Fibroblast of lung (primary cell): Measurements from ENCODE around the gene SPATA9. TPM values are rescaled to one million over a fixed set of nuclear protein-coding genes. Genes with fewer than 3 reads are reported as not detected.

Experiments
- DNase-seq, 2 donors: peaks; one replicate each; pipeline versions ENCODE4 v3.0.0 to v3.0.0-alpha.2; 2010; ENCODE audit warnings: low read depth in 2 of 2
- H2AFZ ChIP-seq: 2 replicates; pipeline ENCODE4 v1.5.1; 2012; ENCODE audit warnings: low read length, control low read depth, inconsistent platforms
- H3K27ac ChIP-seq: 2 replicates; pipeline ENCODE4 v1.5.1; 2011; ENCODE audit warnings: low read length, control low read depth; ENCODE audit not compliant: insufficient read depth
- H3K27me3 ChIP-seq: 2 replicates; pipeline ENCODE4 v1.5.1; 2011; ENCODE audit warnings: mild to moderate bottlenecking, low read length; ENCODE audit not compliant: control insufficient read depth, insufficient read depth
- H3K36me3 ChIP-seq: 2 replicates; pipeline ENCODE4 v1.5.1; 2011; ENCODE audit warnings: low read length; ENCODE audit not compliant: control insufficient read depth, insufficient read depth
- H3K4me1 ChIP-seq: 2 replicates; pipeline ENCODE4 v1.5.1; 2011; ENCODE audit warnings: low read length; ENCODE audit not compliant: control insufficient read depth, insufficient read depth; ENCODE audit errors: extremely low read depth
- H3K4me2 ChIP-seq: 2 replicates; pipeline ENCODE4 v1.5.1; 2011; ENCODE audit warnings: low read length, control low read depth; ENCODE audit not compliant: insufficient read depth; ENCODE audit errors: extremely low read depth
- H3K4me3 ChIP-seq, 4 experiments: fragments of 200-600 bp in 1 of 4; sonication (generic) in 1 of 4; replicated peaks in 1 of 4; 2 replicates each; pipeline ENCODE4 v1.5.1; 2011 to 2016; ENCODE audit warnings: low read length in 4 of 4, low read depth in 3 of 4, mild to moderate bottlenecking in 3 of 4, control low read depth in 2 of 4, inconsistent platforms in 1 of 4, mixed read lengths in 1 of 4; ENCODE audit not compliant: insufficient read depth in 1 of 4; ENCODE audit errors: control extremely low read depth in 1 of 4
- H3K79me2 ChIP-seq: 2 replicates; pipeline ENCODE4 v1.5.1; 2012; ENCODE audit warnings: mild to moderate bottlenecking, low read length, inconsistent platforms; ENCODE audit not compliant: control insufficient read depth, insufficient read depth
- H3K9ac ChIP-seq: 2 replicates; pipeline ENCODE4 v1.5.1; 2011; ENCODE audit warnings: mild to moderate bottlenecking, low read length, control low read depth; ENCODE audit not compliant: insufficient read depth
- H3K9me3 ChIP-seq: 2 replicates; pipeline ENCODE4 v1.5.1; 2012; ENCODE audit warnings: low read depth, low read length; ENCODE audit not compliant: control insufficient read depth, insufficient read depth
- H4K20me1 ChIP-seq: 2 replicates; pipeline ENCODE4 v1.5.1; 2011; ENCODE audit warnings: low read length; ENCODE audit not compliant: control insufficient read depth, insufficient read depth; ENCODE audit errors: extremely low read depth
- EZH2 ChIP-seq: IDR thresholded peaks from 2 replicates; pipeline ENCODE4 v1.5.1; 2012; ENCODE audit warnings: low read length, control low read depth, mild to moderate bottlenecking; ENCODE audit errors: missing control alignments
- polyA minus RNA-seq: library from RNA; depleted of rRNA, polyadenylated mRNA; stranded (reverse); fragments of >200 nt; gene quantifications from 2 replicates; pipeline ENCODE4 v1.2.3, GENCODE V29; 2011; ENCODE audit warnings: low replicate concordance
- polyA plus RNA-seq, 2 donors: library from polyadenylated mRNA; depleted of rRNA in 1 of 2; stranded (reverse) in 1 of 2; unstranded in 1 of 2; fragments of >200 nt; gene quantifications; 2 replicates each; pipeline ENCODE4 v1.2.1, GENCODE V29; 2011 to 2012; ENCODE audit warnings: missing spikeins in 1 of 2
- total RNA-seq: library from RNA; depleted of rRNA; stranded (reverse); fragments of >200 nt; gene quantifications from 2 replicates; pipeline ENCODE4 v1.2.1, GENCODE V29; 2014
- TF ChIP-seq, protein P1 (sequence below), 2 donors: IDR thresholded peaks in 1 of 2; conservative IDR thresholded peaks in 1 of 2; 1 replicate in 1 of 2; 2 replicates in 1 of 2; pipeline ENCODE4 v1.5.1; 2011 to 2012; ENCODE audit warnings: low read length in 2 of 2, control low read depth in 1 of 2, inconsistent platforms in 1 of 2, low read depth in 1 of 2, mild to moderate bottlenecking in 1 of 2

Gene SPATA9, protein sequence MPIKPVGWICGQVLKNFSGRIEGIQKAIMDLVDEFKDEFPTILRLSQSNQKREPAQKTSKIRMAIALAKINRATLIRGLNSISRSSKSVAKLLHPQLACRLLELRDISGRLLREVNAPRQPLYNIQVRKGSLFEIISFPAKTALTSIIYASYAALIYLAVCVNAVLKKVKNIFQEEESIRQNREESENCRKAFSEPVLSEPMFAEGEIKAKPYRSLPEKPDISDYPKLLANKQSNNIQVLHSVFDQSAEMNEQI
- total RNA-seq (0.51 and 0.66 TPM in 2 replicates), polyA plus RNA-seq (0.75 and 1.7 TPM in 2 replicates), polyA minus RNA-seq (not detected in 2 replicates)
- polyA plus RNA-seq (2012): 1.1 and 2.6 TPM in 2 replicates

DNA sequence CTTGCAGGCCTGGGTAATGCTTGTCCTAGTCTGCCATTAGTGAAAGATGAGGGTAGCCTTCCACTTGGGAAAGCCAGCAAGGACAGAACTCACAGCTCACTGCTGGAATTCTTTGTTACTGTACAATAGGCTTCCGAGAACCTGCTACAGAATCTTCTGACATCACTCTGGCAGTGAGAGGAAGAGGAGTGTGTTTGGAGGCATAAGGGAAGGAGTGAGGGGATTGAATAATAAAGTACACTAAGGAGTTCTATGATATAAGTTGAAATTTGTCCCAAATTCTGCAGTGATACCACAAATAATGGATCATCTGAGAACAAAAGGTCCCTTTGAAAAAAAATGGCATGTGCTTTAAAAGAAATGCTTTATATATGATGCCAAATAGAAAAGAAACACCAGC, at the start of gene SPATA9:
Gene SPATA9, minus strand, starts transcription at position 101 of the 400 bp plus-strand sequence. CDS start 137 bp downstream, outside the sequence.
- DNase-seq: no peak
- Histone ChIP-seq H3K79me2 (no peaks in the 10 kb centered on the region), H3K9me3 (no peaks in the 10 kb centered on the region), H2AFZ (no peak within 1 kb of the TSS), H4K20me1 (no peaks in the 10 kb centered on the region), H3K4me1 (no peaks in the 10 kb centered on the region), H3K9ac (no peak within 1 kb of the TSS), H3K36me3 (no peaks in the 10 kb centered on the region), H3K4me2 (no peak within 1 kb of the TSS), H3K27me3 (no peaks in the 10 kb centered on the region), H3K27ac (no peak within 1 kb of the TSS), H3K4me3 (no peak within 1 kb of the TSS)
- no peak for TF ChIP-seq EZH2
- TF ChIP-seq, protein P1, sequence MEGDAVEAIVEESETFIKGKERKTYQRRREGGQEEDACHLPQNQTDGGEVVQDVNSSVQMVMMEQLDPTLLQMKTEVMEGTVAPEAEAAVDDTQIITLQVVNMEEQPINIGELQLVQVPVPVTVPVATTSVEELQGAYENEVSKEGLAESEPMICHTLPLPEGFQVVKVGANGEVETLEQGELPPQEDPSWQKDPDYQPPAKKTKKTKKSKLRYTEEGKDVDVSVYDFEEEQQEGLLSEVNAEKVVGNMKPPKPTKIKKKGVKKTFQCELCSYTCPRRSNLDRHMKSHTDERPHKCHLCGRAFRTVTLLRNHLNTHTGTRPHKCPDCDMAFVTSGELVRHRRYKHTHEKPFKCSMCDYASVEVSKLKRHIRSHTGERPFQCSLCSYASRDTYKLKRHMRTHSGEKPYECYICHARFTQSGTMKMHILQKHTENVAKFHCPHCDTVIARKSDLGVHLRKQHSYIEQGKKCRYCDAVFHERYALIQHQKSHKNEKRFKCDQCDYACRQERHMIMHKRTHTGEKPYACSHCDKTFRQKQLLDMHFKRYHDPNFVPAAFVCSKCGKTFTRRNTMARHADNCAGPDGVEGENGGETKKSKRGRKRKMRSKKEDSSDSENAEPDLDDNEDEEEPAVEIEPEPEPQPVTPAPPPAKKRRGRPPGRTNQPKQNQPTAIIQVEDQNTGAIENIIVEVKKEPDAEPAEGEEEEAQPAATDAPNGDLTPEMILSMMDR (conservative IDR thresholded peaks at IDR 0.05 in 1 of 2, IDR thresholded peaks at IDR 0.05 in 1 of 2; ENCODE audit: low read depth in 1 of 2, low read length in 2 of 2): no peak

DNA sequence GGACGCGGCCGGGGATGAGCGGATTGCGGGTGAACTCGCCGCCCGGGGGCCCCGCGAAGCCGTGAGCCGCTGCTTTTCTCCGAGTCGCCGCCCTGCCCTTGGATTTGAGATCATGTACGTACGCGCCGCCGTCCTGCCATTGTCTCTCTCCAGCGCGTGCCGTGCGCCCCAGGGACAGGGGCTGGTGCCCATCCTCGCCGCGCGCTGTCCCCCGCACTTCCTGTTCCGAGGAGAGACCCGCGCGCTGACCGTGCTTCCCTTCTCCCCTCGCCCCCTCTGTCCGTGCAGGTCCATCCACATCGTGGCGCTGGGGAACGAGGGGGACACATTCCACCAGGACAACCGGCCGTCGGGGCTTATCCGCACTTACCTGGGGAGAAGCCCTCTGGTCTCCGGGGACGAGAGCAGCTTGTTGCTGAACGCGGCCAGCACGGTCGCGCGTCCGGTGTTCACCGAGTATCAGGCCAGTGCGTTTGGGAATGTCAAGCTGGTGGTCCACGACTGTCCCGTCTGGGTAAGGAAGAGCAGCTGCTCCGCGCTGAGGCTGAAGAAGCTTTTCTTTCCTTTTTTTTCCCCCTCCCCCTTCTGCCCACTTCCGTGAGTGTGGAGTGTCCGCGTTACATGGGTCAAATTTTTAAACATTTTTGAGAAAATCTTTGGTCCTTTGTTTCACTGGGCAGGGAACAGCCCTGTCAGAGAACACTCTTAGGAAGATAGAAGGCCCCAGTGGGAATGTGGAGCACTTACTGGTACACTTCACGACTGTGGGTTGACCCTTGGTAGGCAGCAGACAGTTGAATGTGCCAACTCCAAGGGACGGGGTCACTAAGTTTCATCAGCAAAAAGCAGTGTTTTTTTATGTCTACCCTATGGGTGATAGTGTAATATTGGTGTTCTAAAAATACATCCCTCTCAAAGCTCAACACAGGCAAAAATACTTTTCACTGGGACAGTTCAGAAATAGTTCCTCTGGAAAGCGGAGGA, 49.1 kb upstream of the SPATA9 start:
- H3K27ac ChIP-seq: peak overlapping the region; percentile 95
- H3K4me2 ChIP-seq: peak overlapping the region; percentile 74
- no peaks in the 10 kb centered on the region for H3K9me3 ChIP-seq
- H3K4me1 ChIP-seq: peaks cover 21% of the 10 kb centered on the region
- H2AFZ ChIP-seq: peak overlapping the region; percentile 13
- peaks cover 3% of the 10 kb centered on the region for H3K36me3 ChIP-seq
- peak overlapping the region; percentile 88 to 98 (median 96) for H3K4me3 ChIP-seq
- no peaks in the 10 kb centered on the region for H3K27me3 ChIP-seq
- peak overlapping the region; percentile 94 for H3K9ac ChIP-seq
- peak; percentile 51 to 64 for DNase-seq
- TF ChIP-seq, protein P1 (conservative IDR thresholded peaks at IDR 0.05 in 1 of 2, IDR thresholded peaks at IDR 0.05 in 1 of 2; ENCODE audit: low read depth in 1 of 2, low read length in 2 of 2): no peak
- no peak for TF ChIP-seq EZH2
- peaks cover 54% of the 10 kb centered on the region for H3K79me2 ChIP-seq
- H4K20me1 ChIP-seq: no peaks in the 10 kb centered on the region
